GM21515 (cell line): ENCODE data around the gene SLC25A22.

ENCODE experiments used
- ATAC-seq: cut with Tn5 transposase; IDR thresholded peaks from one replicate; pipeline ENCODE4 v1.9.1; 2021; ENCODE audit not compliant: unreplicated experiment

SLC25A22 gene

GRCh38 chr11:798093-798713, at the start of gene SLC25A22:
SLC25A22 (minus strand) TSS chr11:798281; CDS start chr11:795006, 3,275 bp downstream.
- ATAC-seq, result peak; percentile 52

GRCh38 chr11:847876-848275, 49.8 kb upstream of the SLC25A22 start:
- no peak for ATAC-seq

- ATAC-seq, result no peak
Observed at GRCh38 chr11:846496-847098, 48.5 kb upstream of the SLC25A22 start.

GRCh38 chr11:845872-846495, 47.9 kb upstream of the SLC25A22 start:
- ATAC-seq, result no peak

GRCh38 chr11:844693-845644, 46.9 kb upstream of the SLC25A22 start:
- ATAC-seq, result no peak

- ATAC-seq, result no peak
Observed at GRCh38 chr11:843818-844692, 46.0 kb upstream of the SLC25A22 start.

- ATAC-seq, result peak; percentile 9
Observed at GRCh38 chr11:843086-843734, 45.1 kb upstream of the SLC25A22 start.

GRCh38 chr11:842370-843002, 44.4 kb upstream of the SLC25A22 start, which contains the start of the genes POLR2L and TSPAN4:
POLR2L (minus strand) TSS chr11:842529; CDS start chr11:842508, 21 bp downstream.
TSPAN4 (plus strand) TSS chr11:842852; CDS start chr11:850305, 7,453 bp downstream.
- ATAC-seq, result peak; percentile 59

- peak; percentile 5 for ATAC-seq
Observed at GRCh38 chr11:841981-842369, 43.9 kb upstream of the SLC25A22 start.

GRCh38 chr11:839875-840617, 42.0 kb upstream of the SLC25A22 start:
- no peak for ATAC-seq

- ATAC-seq, result no peak
Observed at GRCh38 chr11:839280-839623, 41.2 kb upstream of the SLC25A22 start.

GRCh38 chr11:838441-839279, 40.6 kb upstream of the SLC25A22 start:
- no peak for ATAC-seq

GRCh38 chr11:837990-838307, 39.9 kb upstream of the SLC25A22 start:
- no peak for ATAC-seq

GRCh38 chr11:837189-837989, 39.3 kb upstream of the SLC25A22 start:
- no peak for ATAC-seq

- ATAC-seq, result no peak
Observed at GRCh38 chr11:836700-837099, 38.6 kb upstream of the SLC25A22 start.

GRCh38 chr11:836274-836673, 38.2 kb upstream of the SLC25A22 start:
- no peak for ATAC-seq
